Hepatocyte (in vitro differentiated cells): ENCODE measurements around the gene ADGRB3. TPM values are rescaled to one million over a fixed set of nuclear protein-coding genes. Genes with fewer than 3 reads are reported as not detected.

Source experiments
- DNase-seq: peaks from one replicate; pipeline ENCODE4 v3.0.0-alpha.2; 2016; ENCODE audit warnings: low spot score
- H2AFZ ChIP-seq: fragments of 200-600 bp; sonication (generic); 2 replicates; pipeline ENCODE4 v1.6.0; 2016; ENCODE audit warnings: antibody characterized with exemption, mild to moderate bottlenecking
- H3K27ac ChIP-seq: fragments of 200-600 bp; sonication (generic); 2 replicates; pipeline ENCODE4 v1.5.1; 2016; ENCODE audit warnings: mild to moderate bottlenecking
- H3K27me3 ChIP-seq: fragments of 200-600 bp; sonication (generic); 2 replicates; pipeline ENCODE4 v1.6.1; 2016
- H3K36me3 ChIP-seq: fragments of 200-600 bp; sonication (generic); replicated peaks from 2 replicates; pipeline ENCODE4 v1.5.1; 2016; ENCODE audit warnings: low read depth; ENCODE audit not compliant: insufficient read depth
- H3K4me1 ChIP-seq: fragments of 200-600 bp; sonication (generic); 2 replicates; pipeline ENCODE4 v1.5.1; 2016; ENCODE audit warnings: mild to moderate bottlenecking, moderate library complexity; ENCODE audit not compliant: insufficient read depth
- H3K4me2 ChIP-seq: fragments of 200-600 bp; sonication (generic); 2 replicates; pipeline ENCODE4 v1.6.0; 2016
- H3K4me3 ChIP-seq: fragments of 200-600 bp; sonication (generic); 2 replicates; pipeline ENCODE4 v1.5.1; 2016; ENCODE audit warnings: mild to moderate bottlenecking
- H3K79me2 ChIP-seq: fragments of 200-600 bp; sonication (generic); 2 replicates; pipeline ENCODE4 v1.6.0; 2017; ENCODE audit warnings: mild to moderate bottlenecking
- H3K9me2 ChIP-seq: fragments of 200-600 bp; sonication (generic); replicated peaks from 2 replicates; pipeline ENCODE4 v1.6.0; 2017; ENCODE audit warnings: mild to moderate bottlenecking; ENCODE audit not compliant: insufficient read depth
- H3K9me3 ChIP-seq: fragments of 200-600 bp; sonication (generic); 2 replicates; pipeline ENCODE4 v1.5.1; 2016; ENCODE audit warnings: low read depth, mild to moderate bottlenecking
- H4K20me1 ChIP-seq: fragments of 200-600 bp; sonication (generic); 2 replicates; pipeline ENCODE4 v1.6.0; 2016; ENCODE audit warnings: mild to moderate bottlenecking; ENCODE audit not compliant: insufficient read depth, poor library complexity, severe bottlenecking
- CTCF ChIP-seq: fragments of 200-600 bp; sonication (generic); IDR thresholded peaks from 2 replicates; pipeline ENCODE4 v1.5.1; 2016; ENCODE audit warnings: antibody characterized with exemption, mild to moderate bottlenecking; ENCODE audit not compliant: poor library complexity
- EZH2 ChIP-seq: fragments of 200-600 bp; sonication (generic); IDR thresholded peaks from 2 replicates; pipeline ENCODE4 v1.6.1; 2016; ENCODE audit warnings: antibody characterized with exemption, mild to moderate bottlenecking, borderline replicate concordance
- EZH2phosphoT487 ChIP-seq: fragments of 200-600 bp; sonication (generic); IDR thresholded peaks from one replicate; pipeline ENCODE4 v1.6.1; 2018; ENCODE audit warnings: antibody characterized with exemption, mild to moderate bottlenecking, low read depth, moderate library complexity; ENCODE audit not compliant: unreplicated experiment, severe bottlenecking
- WGBS: methylation state at CpG from one replicate; pipeline ENCODE4 v1.1.6; 2016; ENCODE audit warnings: low lambda C conversion rate; ENCODE audit errors: missing lambda C conversion rate; 5-methylcytosine and 5-hydroxymethylcytosine counted together
- polyA plus RNA-seq: library from polyadenylated mRNA; unstranded; fragments of >200 nt; fragmentation: Nextera tagmentation; extraction: Ambion mirVana; gene quantifications from 2 replicates; pipeline ENCODE4 v1.2.1, GENCODE V29; 2016
- total RNA-seq: library from RNA; depleted of rRNA; stranded (reverse); fragments of >200 nt; gene quantifications from 2 replicates; pipeline ENCODE4 v1.2.3, GENCODE V29; 2014

The ADGRB3 gene
- total and polyA plus RNA-seq, 2 experiments from 2014 or later, result 0.17 to 2.2 TPM

- H3K27ac ChIP-seq, result peak overlapping the region; percentile 11
- H2AFZ ChIP-seq, result peak overlapping the region; percentile 91
- H3K4me3 ChIP-seq, result peak overlapping the region; percentile 70
- H3K4me2 ChIP-seq, result peak overlapping the region; percentile 93
- H3K36me3 ChIP-seq, result no peaks in the 10 kb centered on the region
- no peaks in the 10 kb centered on the region for H3K79me2 ChIP-seq
- H3K9me2 ChIP-seq, result no peaks in the 10 kb centered on the region
- WGBS, result 3% methylated on average over 24 of the region's 24 CpGs
- H3K27me3 ChIP-seq, result peaks cover 75% of the 10 kb centered on the region
- peak; percentile 55 for TF ChIP-seq EZH2
- TF ChIP-seq EZH2phosphoT487, result peak; percentile 27
- TF ChIP-seq CTCF, result peak; percentile 29
- peaks cover 4% of the 10 kb centered on the region for H3K9me3 ChIP-seq
- H4K20me1 ChIP-seq, result no peaks in the 10 kb centered on the region
- peak; percentile 37 for DNase-seq
- H3K4me1 ChIP-seq, result no peaks in the 10 kb centered on the region
These were observed 828 bp downstream of the ADGRB3 start for GRCh38 chr6:68635706-68636513.

GRCh38 chr6:68636666-68637065, 1.6 kb downstream of the ADGRB3 start:
- H3K36me3 ChIP-seq, result no peaks in the 10 kb centered on the region
- peak overlapping the region; percentile 93 for H3K4me2 ChIP-seq
- peaks cover 81% of the 10 kb centered on the region for H3K27me3 ChIP-seq
- WGBS, result 52% methylated on average over 5 of the region's 5 CpGs
- H3K79me2 ChIP-seq, result no peaks in the 10 kb centered on the region
- H3K9me2 ChIP-seq, result no peaks in the 10 kb centered on the region
- no peak overlapping the region for H3K27ac ChIP-seq
- no peak for DNase-seq
- H3K4me1 ChIP-seq, result no peaks in the 10 kb centered on the region
- H2AFZ ChIP-seq, result no peak overlapping the region
- H3K4me3 ChIP-seq, result peak overlapping the region; percentile 11
- no peak for TF ChIP-seq EZH2phosphoT487
- no peaks in the 10 kb centered on the region for H4K20me1 ChIP-seq
- H3K9me3 ChIP-seq, result peaks cover 4% of the 10 kb centered on the region

- no peak for DNase-seq
- peak overlapping the region; percentile 93 for H3K4me2 ChIP-seq
- H4K20me1 ChIP-seq, result no peaks in the 10 kb centered on the region
- TF ChIP-seq EZH2 (no peak), EZH2phosphoT487 (no peak), CTCF (no peak)
- 64% methylated on average over 2 of the region's 2 CpGs for WGBS
- H2AFZ ChIP-seq, result no peak overlapping the region
- no peaks in the 10 kb centered on the region for H3K36me3 ChIP-seq
- H3K9me3 ChIP-seq, result peaks cover 4% of the 10 kb centered on the region
- no peak overlapping the region for H3K4me3 ChIP-seq
- H3K9me2 ChIP-seq, result no peaks in the 10 kb centered on the region
- peaks cover 78% of the 10 kb centered on the region for H3K27me3 ChIP-seq
- H3K27ac ChIP-seq, result no peak overlapping the region
- H3K4me1 ChIP-seq, result no peaks in the 10 kb centered on the region
- no peaks in the 10 kb centered on the region for H3K79me2 ChIP-seq
These were observed 2.0 kb downstream of the ADGRB3 start for GRCh38 chr6:68637071-68637470.

- WGBS, result 0% methylated on average over 1 of the region's 1 CpG
- H3K9me3 ChIP-seq, result peaks cover 4% of the 10 kb centered on the region
These were observed 2.7 kb downstream of the ADGRB3 start for GRCh38 chr6:68637782-68638181.

More at GRCh38 chr6:68637782-68638181, 2.7 kb downstream of the ADGRB3 start:
- Histone ChIP-seq H3K4me1 (no peaks in the 10 kb centered on the region), H3K27me3 (peaks cover 71% of the 10 kb centered on the region), H4K20me1 (no peaks in the 10 kb centered on the region), H3K36me3 (no peaks in the 10 kb centered on the region), H2AFZ (no peak overlapping the region), H3K4me3 (no peak overlapping the region), H3K9me2 (no peaks in the 10 kb centered on the region), H3K27ac (no peak overlapping the region), H3K79me2 (no peaks in the 10 kb centered on the region), H3K4me2 (peak overlapping the region; percentile 93)
- no peak for DNase-seq
- TF ChIP-seq EZH2phosphoT487 (no peak), CTCF (no peak)
